EH (cell line): Measurements from ENCODE around the gene RAB11A.

Source experiments
- DNase-seq: peaks from one replicate; pipeline ENCODE4 v3.0.0-alpha.2; 2015; ENCODE audit warnings: low read depth

The RAB11A gene

DNA sequence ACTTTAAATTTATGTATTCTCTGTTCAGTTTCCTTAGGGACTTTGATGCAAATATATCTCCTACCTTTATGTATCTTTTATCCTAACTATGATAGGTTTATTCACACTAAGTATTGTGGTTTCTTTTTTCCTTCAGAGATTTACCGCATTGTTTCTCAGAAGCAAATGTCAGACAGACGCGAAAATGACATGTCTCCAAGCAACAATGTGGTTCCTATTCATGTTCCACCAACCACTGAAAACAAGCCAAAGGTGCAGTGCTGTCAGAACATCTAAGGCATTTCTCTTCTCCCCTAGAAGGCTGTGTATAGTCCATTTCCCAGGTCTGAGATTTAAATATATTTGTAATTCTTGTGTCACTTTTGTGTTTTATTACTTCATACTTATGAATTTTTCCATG, 18.3 kb downstream of the RAB11A start:
- no peak for DNase-seq

- DNase-seq: no peak
These were observed 19.7 kb downstream of the RAB11A start for GRCh38 chr15:65888981-65889380.

- no peak for DNase-seq
These were observed 23.8 kb downstream of the RAB11A start for GRCh38 chr15:65893060-65893459.

GRCh38 chr15:65896236-65896635, 26.9 kb downstream of the RAB11A start:
- no peak for DNase-seq

- no peak for DNase-seq
These were observed 31.2 kb downstream of the RAB11A start for GRCh38 chr15:65900488-65900887.

DNA sequence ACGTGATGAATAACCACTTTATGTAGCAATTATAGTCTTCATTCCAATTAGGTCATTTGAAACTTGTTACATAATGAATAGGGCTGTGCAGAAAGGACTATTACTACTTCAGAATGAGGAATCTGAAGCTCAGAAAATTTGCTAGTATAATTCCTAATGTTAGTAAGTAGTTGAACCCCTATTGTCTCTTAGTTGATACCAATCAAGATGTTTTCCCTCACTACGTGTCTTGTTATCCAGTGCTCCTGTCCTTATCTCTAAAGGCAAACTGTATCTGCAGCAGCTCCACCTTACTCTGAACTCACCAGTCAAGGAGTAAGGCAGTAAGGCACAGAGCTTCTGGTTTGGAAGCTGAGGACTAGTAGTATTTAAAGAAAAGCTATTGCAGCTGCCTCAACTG, 32.0 kb downstream of the RAB11A start:
- no peak for DNase-seq

GRCh38 chr15:65901836-65902235, 32.5 kb downstream of the RAB11A start:
- no peak for DNase-seq

- peak; percentile 20 for DNase-seq
These were observed 33.1 kb downstream of the RAB11A start for GRCh38 chr15:65902373-65902772.

DNA sequence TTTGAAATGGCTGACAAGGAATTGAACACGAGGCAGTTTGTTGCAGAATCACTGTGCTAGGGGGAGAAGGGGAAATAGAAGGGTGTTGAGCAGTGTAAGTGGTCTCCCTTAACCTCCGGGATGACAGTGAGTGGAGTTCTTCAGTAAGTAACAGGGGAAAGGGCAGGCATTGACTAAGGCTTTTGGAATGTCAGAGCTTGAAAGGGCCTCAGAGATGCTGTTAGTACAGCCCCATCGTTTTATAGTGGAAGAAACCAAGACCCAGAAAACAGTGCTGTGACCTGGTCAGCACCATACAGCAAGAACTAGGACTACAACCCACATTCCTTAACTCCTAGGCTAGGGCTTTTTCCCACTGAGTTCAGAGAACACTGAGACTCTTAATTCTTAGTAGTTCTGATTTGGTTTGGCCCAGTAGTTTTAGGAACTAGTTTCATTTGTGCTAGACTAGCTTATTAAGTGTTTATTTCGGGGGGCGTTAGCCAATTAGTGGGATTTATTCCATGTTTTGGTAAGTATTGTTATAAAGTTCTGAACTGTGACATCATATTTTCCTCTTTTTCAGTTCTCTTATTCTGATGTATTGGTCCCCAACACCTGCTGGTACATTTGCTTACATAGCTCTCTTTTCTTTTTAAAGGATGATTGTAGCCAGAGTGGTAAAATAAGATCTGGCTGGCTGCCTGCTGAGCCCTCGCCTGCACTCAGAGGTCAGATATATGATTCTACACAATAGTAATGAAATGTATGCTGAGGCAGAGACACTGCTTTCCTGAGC, 34.2 kb downstream of the RAB11A start:
- peak; percentile 65 for DNase-seq

DNA sequence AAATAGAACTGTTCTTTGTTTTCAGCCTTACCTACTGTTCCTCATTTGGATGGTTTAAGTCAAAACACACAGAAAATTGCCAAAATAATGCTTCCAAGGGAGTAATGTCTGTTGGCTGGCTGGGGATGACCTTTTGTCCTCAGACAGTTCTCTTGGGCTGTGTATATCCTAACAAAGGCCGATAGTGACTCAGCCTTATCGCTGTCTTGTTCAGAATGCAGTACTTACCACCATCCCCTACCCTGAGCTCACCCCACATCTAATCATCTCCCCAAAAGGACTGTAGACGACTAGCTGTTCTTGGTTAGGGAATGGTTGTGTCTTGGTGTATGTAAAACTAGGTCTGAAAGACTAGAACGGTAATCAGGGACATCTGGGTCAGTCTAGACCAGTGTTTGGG, 35.0 kb downstream of the RAB11A start:
- DNase-seq: no peak

GRCh38 chr15:65906396-65906795, 37.1 kb downstream of the RAB11A start:
- no peak for DNase-seq

DNA sequence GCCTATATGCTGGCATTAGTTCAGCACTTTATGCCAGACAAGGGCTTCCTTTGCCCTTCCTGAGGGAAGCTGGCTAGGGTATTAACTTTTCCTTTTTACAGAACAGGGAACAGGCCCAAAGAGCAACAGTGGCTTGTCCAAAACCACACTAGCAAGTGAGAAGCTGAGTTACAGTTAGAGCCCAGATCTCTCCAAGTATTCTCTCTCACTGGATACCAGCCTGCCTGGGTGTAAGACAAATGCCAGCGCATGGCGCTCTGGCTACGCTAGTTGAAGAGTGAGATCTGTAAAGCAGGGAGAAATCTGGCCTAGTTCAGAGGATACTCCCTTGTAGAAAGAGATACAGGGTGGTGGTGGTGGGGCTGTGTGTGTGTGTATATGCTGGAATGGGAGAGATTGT, 38.4 kb downstream of the RAB11A start:
- no peak for DNase-seq

GRCh38 chr15:65908876-65909275, 39.6 kb downstream of the RAB11A start:
- no peak for DNase-seq

DNA sequence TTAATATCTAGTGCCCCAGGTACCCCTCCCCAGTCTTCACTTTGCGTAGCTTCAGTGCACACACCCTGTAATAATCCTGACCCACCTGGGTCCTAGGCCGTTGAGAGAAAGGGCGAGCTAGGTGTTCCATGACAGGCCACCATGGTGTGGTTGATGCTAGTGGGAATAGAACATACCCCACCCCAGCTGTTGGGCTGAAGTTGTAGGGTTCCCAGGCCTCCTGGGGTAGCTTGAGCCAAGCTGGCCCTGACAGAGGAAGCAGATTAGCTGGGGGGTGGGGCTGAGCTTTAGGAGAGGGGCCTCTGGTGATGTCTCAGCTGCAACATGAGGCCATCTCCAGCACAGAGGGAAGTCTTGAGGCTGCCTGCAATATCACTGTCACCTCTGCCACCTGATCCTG, 40.5 kb downstream of the RAB11A start:
- no peak for DNase-seq

DNA sequence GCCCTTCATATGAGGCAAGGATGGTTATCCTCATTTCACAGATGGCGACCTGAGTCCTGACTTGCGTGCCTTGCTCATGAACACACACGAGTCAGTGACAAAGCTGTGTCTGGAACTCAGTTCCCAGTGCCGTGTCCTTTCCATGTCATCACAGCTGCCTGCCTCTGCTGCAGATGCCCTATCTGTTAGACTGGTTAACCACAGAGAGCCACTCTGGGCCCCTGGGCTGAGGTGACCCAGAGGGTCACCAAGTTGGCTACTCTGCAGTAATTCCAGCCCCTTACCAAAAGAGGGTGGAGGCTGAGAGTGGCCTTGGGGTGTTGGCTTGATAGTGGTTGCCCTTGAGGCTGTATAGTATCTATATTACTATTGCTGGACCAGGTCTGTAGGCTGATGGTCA, 41.0 kb downstream of the RAB11A start:
- no peak for DNase-seq

- no peak for DNase-seq
These were observed 42.9 kb downstream of the RAB11A start for GRCh38 chr15:65912235-65912634.

DNA sequence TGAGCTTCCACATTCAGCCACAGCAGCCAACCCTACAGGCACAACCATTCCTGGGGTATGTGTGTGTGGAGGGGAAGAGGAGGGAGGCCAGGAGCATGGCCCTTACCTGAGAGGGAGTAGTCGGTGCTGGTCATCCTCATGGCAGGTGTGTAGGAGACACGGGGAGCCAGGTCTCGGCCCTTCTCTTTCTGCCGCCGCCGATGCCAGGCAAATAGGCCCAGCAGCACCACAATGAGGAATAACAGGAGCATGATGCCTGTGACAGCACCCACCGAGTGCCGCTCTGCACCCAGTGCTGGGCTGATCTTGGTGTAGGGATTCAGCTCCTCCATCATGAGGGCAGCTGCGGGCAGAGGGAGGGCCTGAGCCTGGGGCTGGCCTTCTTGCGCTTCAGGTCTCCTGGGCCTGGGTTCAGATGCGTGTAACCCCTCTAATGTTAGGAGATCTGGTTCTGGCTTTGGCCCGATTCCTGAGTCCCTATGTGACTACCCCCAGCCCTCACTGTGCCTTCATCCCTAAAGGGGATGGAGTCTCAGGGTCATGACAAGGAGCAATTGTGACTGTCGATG, 44.4 kb downstream of the RAB11A start:
- no peak for DNase-seq

GRCh38 chr15:65914386-65914785, 45.1 kb downstream of the RAB11A start:
- DNase-seq: no peak

- DNase-seq: no peak
These were observed 46.0 kb downstream of the RAB11A start for GRCh38 chr15:65914981-65915925.

DNA sequence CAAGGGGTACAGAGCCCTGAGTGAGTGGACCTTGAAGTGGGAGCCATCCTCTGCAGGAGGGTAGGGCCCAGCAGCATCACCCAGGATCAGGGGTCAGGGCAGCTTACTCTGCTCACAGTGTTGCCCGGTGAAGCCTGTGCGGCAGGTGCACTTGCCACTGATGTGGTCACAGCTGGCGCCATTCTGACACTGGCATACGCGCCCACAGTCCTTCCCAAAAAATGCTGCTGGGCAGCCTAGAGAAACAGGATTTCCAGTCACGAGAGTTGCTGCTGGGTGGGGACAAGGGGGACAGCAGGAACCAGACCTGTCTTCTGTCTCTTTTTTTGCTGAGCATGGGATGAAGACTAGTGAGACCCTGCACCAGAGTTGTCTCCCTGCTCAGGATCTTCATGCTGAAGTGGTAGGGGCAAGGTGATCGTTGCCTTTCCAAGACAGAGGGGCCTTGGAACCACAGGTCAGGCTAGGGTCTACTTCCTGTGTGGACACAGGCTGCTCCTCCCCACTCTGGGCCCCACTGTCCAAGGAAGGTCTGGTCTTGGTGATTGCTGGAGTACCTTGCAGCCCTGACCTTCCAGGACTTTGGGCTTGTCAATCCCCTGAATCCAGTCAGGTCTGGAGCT, 46.9 kb downstream of the RAB11A start:
- DNase-seq: no peak

- DNase-seq: peak; percentile 70
These were observed 47.5 kb downstream of the RAB11A start for GRCh38 chr15:65916664-65917406.

DNA sequence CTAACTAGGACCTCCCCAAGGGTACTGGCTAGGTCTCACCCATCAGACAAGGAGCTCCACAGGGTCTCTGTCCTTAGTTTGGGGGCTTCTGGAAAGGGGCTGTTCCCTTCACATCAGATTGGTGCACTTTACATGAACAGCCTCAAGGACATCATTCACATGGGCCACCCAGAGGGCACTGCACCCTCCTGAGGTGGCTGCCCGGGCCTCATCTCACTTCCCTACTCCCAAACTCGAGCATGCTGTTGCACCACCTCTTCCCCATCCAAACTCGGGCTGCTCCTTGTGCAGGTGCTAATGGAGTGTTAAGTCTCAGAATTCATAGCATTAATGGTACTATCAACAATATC, 48.1 kb downstream of the RAB11A start:
- no peak for DNase-seq
